Stimulated activated naive CD8-positive, alpha-beta T cell treated with anti-CD3 and anti-CD28 coated beads, Interleukin-15, Interleukin-2, amounts not matched to agents 100 ng/mL and 50 ng/mL, for 24 hours (primary cell): ENCODE results near the gene TBC1D4.

Experiments
- H3K27ac Mint-ChIP-seq: one replicate; pipeline ENCODE4 v1.8.0; 2021; ENCODE audit warnings: mild to moderate bottlenecking, mixed read lengths
- H3K27me3 Mint-ChIP-seq: one replicate; pipeline ENCODE4 v1.8.0; 2021; ENCODE audit warnings: mixed read lengths
- H3K36me3 Mint-ChIP-seq: one replicate; pipeline ENCODE4 v1.8.0; 2021; ENCODE audit warnings: low read depth, mixed read lengths
- H3K4me1 Mint-ChIP-seq: one replicate; pipeline ENCODE4 v1.8.0; 2021; ENCODE audit warnings: low read depth, mixed read lengths
- H3K4me3 Mint-ChIP-seq: one replicate; pipeline ENCODE4 v1.8.0; 2021; ENCODE audit warnings: mild to moderate bottlenecking, mixed read lengths
- H3K9me3 Mint-ChIP-seq: one replicate; pipeline ENCODE4 v1.8.0; 2021; ENCODE audit warnings: mixed read lengths

Gene TBC1D4

GRCh38 chr13:75334634-75335447 lies 147.1 kb downstream of the TBC1D4 start:
- no peaks in the 10 kb centered on the region for H3K27me3 Mint-ChIP-seq
- H3K9me3 Mint-ChIP-seq, result no peaks in the 10 kb centered on the region
- no peak overlapping the region for H3K27ac Mint-ChIP-seq
- H3K4me1 Mint-ChIP-seq, result peaks cover 7% of the 10 kb centered on the region
- peaks cover 3% of the 10 kb centered on the region for H3K36me3 Mint-ChIP-seq
- H3K4me3 Mint-ChIP-seq, result no peak overlapping the region

- H3K36me3 Mint-ChIP-seq, result peaks cover 3% of the 10 kb centered on the region
- no peak overlapping the region for H3K4me3 Mint-ChIP-seq
- H3K4me1 Mint-ChIP-seq, result peaks cover 7% of the 10 kb centered on the region
- no peaks in the 10 kb centered on the region for H3K27me3 Mint-ChIP-seq
- H3K9me3 Mint-ChIP-seq, result no peaks in the 10 kb centered on the region
- H3K27ac Mint-ChIP-seq, result no peak overlapping the region
These were observed 148.9 kb downstream of the TBC1D4 start for GRCh38 chr13:75333103-75333502.

GRCh38 chr13:75331792-75332349 lies 150.1 kb downstream of the TBC1D4 start:
- Mint-ChIP-seq H3K9me3 (no peaks in the 10 kb centered on the region), H3K4me1 (peaks cover 18% of the 10 kb centered on the region), H3K27ac (no peak overlapping the region), H3K4me3 (no peak overlapping the region), H3K27me3 (no peaks in the 10 kb centered on the region), H3K36me3 (peaks cover 3% of the 10 kb centered on the region)

- peaks cover 6% of the 10 kb centered on the region for H3K36me3 Mint-ChIP-seq
- H3K9me3 Mint-ChIP-seq, result no peaks in the 10 kb centered on the region
- H3K27me3 Mint-ChIP-seq, result no peaks in the 10 kb centered on the region
- peaks cover 28% of the 10 kb centered on the region for H3K4me1 Mint-ChIP-seq
- no peak overlapping the region for H3K4me3 Mint-ChIP-seq
- no peak overlapping the region for H3K27ac Mint-ChIP-seq
These were observed 151.2 kb downstream of the TBC1D4 start for GRCh38 chr13:75330770-75331169.

GRCh38 chr13:75329723-75330122 lies 152.2 kb downstream of the TBC1D4 start:
- peaks cover 6% of the 10 kb centered on the region for H3K36me3 Mint-ChIP-seq
- no peak overlapping the region for H3K27ac Mint-ChIP-seq
- no peaks in the 10 kb centered on the region for H3K27me3 Mint-ChIP-seq
- peaks cover 28% of the 10 kb centered on the region for H3K4me1 Mint-ChIP-seq
- H3K9me3 Mint-ChIP-seq, result no peaks in the 10 kb centered on the region
- no peak overlapping the region for H3K4me3 Mint-ChIP-seq

- H3K27ac Mint-ChIP-seq, result no peak overlapping the region
- H3K36me3 Mint-ChIP-seq, result peaks cover 12% of the 10 kb centered on the region
- H3K4me1 Mint-ChIP-seq, result peaks cover 30% of the 10 kb centered on the region
- H3K27me3 Mint-ChIP-seq, result no peaks in the 10 kb centered on the region
- H3K4me3 Mint-ChIP-seq, result no peak overlapping the region
- H3K9me3 Mint-ChIP-seq, result no peaks in the 10 kb centered on the region
These were observed 152.9 kb downstream of the TBC1D4 start for GRCh38 chr13:75329097-75329496.

- Mint-ChIP-seq H3K4me1 (peaks cover 45% of the 10 kb centered on the region), H3K27ac (peak overlapping the region; percentile 98), H3K27me3 (no peaks in the 10 kb centered on the region), H3K9me3 (no peaks in the 10 kb centered on the region), H3K4me3 (peak overlapping the region; percentile 94), H3K36me3 (peaks cover 21% of the 10 kb centered on the region)
These were observed 154.8 kb downstream of the TBC1D4 start for GRCh38 chr13:75327135-75327510.

GRCh38 chr13:75326173-75327134 lies 155.5 kb downstream of the TBC1D4 start:
- no peaks in the 10 kb centered on the region for H3K27me3 Mint-ChIP-seq
- H3K4me3 Mint-ChIP-seq, result peak overlapping the region; percentile 94
- H3K4me1 Mint-ChIP-seq, result peaks cover 51% of the 10 kb centered on the region
- H3K27ac Mint-ChIP-seq, result peak overlapping the region; percentile 98
- H3K9me3 Mint-ChIP-seq, result no peaks in the 10 kb centered on the region
- H3K36me3 Mint-ChIP-seq, result peaks cover 27% of the 10 kb centered on the region

- no peaks in the 10 kb centered on the region for H3K27me3 Mint-ChIP-seq
- H3K9me3 Mint-ChIP-seq, result no peaks in the 10 kb centered on the region
- H3K27ac Mint-ChIP-seq, result peak overlapping the region; percentile 98
- H3K36me3 Mint-ChIP-seq, result peaks cover 33% of the 10 kb centered on the region
- peak overlapping the region; percentile 94 for H3K4me3 Mint-ChIP-seq
- peaks cover 58% of the 10 kb centered on the region for H3K4me1 Mint-ChIP-seq
These were observed 156.3 kb downstream of the TBC1D4 start for GRCh38 chr13:75325711-75326110.

GRCh38 chr13:75324413-75324940 lies 157.5 kb downstream of the TBC1D4 start:
- Mint-ChIP-seq H3K9me3 (no peaks in the 10 kb centered on the region), H3K36me3 (peaks cover 33% of the 10 kb centered on the region), H3K27me3 (no peaks in the 10 kb centered on the region), H3K4me1 (peaks cover 59% of the 10 kb centered on the region), H3K4me3 (peak overlapping the region; percentile 94), H3K27ac (peak overlapping the region; percentile 98)

- no peaks in the 10 kb centered on the region for H3K9me3 Mint-ChIP-seq
- peak overlapping the region; percentile 83 for H3K27ac Mint-ChIP-seq
- H3K4me3 Mint-ChIP-seq, result peak overlapping the region; percentile 94
- H3K4me1 Mint-ChIP-seq, result peaks cover 73% of the 10 kb centered on the region
- peaks cover 32% of the 10 kb centered on the region for H3K36me3 Mint-ChIP-seq
- H3K27me3 Mint-ChIP-seq, result no peaks in the 10 kb centered on the region
These were observed 160.9 kb downstream of the TBC1D4 start for GRCh38 chr13:75321084-75321483.

- Mint-ChIP-seq H3K4me3 (peak overlapping the region; percentile 40), H3K27me3 (no peaks in the 10 kb centered on the region), H3K9me3 (no peaks in the 10 kb centered on the region)
These were observed 162.7 kb downstream of the TBC1D4 start for GRCh38 chr13:75319254-75319653.

GRCh38 chr13:75318138-75318833 lies 163.7 kb downstream of the TBC1D4 start:
- H3K27ac Mint-ChIP-seq, result peak overlapping the region; percentile 99
- H3K36me3 Mint-ChIP-seq, result peaks cover 20% of the 10 kb centered on the region
- H3K27me3 Mint-ChIP-seq, result no peaks in the 10 kb centered on the region
- peak overlapping the region; percentile 76 for H3K4me3 Mint-ChIP-seq
- peaks cover 80% of the 10 kb centered on the region for H3K4me1 Mint-ChIP-seq
- no peaks in the 10 kb centered on the region for H3K9me3 Mint-ChIP-seq

More at GRCh38 chr13:75319254-75319653, 162.7 kb downstream of the TBC1D4 start:
- H3K27ac Mint-ChIP-seq, result peak overlapping the region; percentile 99
- peaks cover 23% of the 10 kb centered on the region for H3K36me3 Mint-ChIP-seq
- peaks cover 78% of the 10 kb centered on the region for H3K4me1 Mint-ChIP-seq

- Mint-ChIP-seq H3K27ac (peak overlapping the region; percentile 99), H3K27me3 (no peaks in the 10 kb centered on the region), H3K4me3 (peak overlapping the region; percentile 76), H3K9me3 (no peaks in the 10 kb centered on the region), H3K4me1 (peaks cover 81% of the 10 kb centered on the region), H3K36me3 (peaks cover 30% of the 10 kb centered on the region)
These were observed 165.5 kb downstream of the TBC1D4 start for GRCh38 chr13:75316427-75316826.
